HepG2 (cell line): ENCODE data around the gene CLCNKA. TPM values are rescaled to one million over a fixed set of nuclear protein-coding genes. Genes with fewer than 3 reads are reported as not detected.

Experiments
- ATAC-seq: fragments of 200-7000 bp; cut with Tn5 transposase; 3 replicates; pipeline ENCODE4 v1.9.1; 2020; ENCODE audit warnings: mild to moderate bottlenecking, moderate library complexity
- BruUV-seq: library from RNA; stranded (reverse); fragments of 400-500 nt; replicated peaks from 2 replicates; lab custom pipeline; 2021; lab: Mats Ljungman, UMichigan
- CTCF ChIA-PET: fragments of 300-600 bp; formaldehyde crosslinking; extraction: SDS; loops from one replicate; lab custom pipeline; 2021; ENCODE audit warnings: low total read pairs, inconsistent platforms, low intra/inter-chr PET ratio; lab: Yijun Ruan, JAX
- POLR2A ChIA-PET: fragments of 350-600 bp; sonication (Branson Sonifier 250); formaldehyde crosslinking; loops from one replicate; lab custom pipeline; 2020; ENCODE audit warnings: antibody characterized with exemption, inconsistent platforms; lab: Yijun Ruan, JAX
- DNase-seq: peaks from one replicate; pipeline ENCODE4 v3.0.0-alpha.2; 2015; ENCODE audit warnings: low spot score
- FAIRE-seq: peaks from 3 replicates; lab custom pipeline; 2011; peaks lifted over from hg19 to GRCh38; lab: Jason Lieb, UNC
- H2AFZ ChIP-seq: one replicate; pipeline ENCODE4 v1.6.1; 2011; ENCODE audit warnings: low read length, inconsistent platforms
- H3K27ac ChIP-seq: fragments of 300-600 bp; 3 replicates; pipeline ENCODE4 v1.8.0; 2011; ENCODE audit warnings: mixed run types, mild to moderate bottlenecking, mixed read lengths, low read length, inconsistent platforms; ENCODE audit not compliant: insufficient read depth; ENCODE audit errors: extremely low read length
- H3K27me3 ChIP-seq, 2 experiments: fragments of 200-600 bp in 1 of 2; 2 replicates in 1 of 2; 3 replicates in 1 of 2; pipeline versions ENCODE4 v1.6.0 to v1.8.0; 2011; ENCODE audit warnings: low read length in 2 of 2, mild to moderate bottlenecking in 2 of 2, moderate library complexity in 2 of 2, inconsistent platforms in 1 of 2; ENCODE audit not compliant: insufficient read depth in 2 of 2, control insufficient read depth in 1 of 2
- H3K36me3 ChIP-seq, 2 experiments: fragments of 200-600 bp in 1 of 2; replicated peaks in 1 of 2; 2 replicates in 1 of 2; 3 replicates in 1 of 2; pipeline versions ENCODE4 v1.5.1 to v1.8.0; 2011; ENCODE audit warnings: low read length in 2 of 2, inconsistent platforms in 1 of 2; ENCODE audit not compliant: insufficient read depth in 2 of 2, control insufficient read depth in 1 of 2
- H3K4me1 ChIP-seq: 2 replicates; pipeline ENCODE4 v1.5.1; 2012; ENCODE audit warnings: low read length, inconsistent platforms; ENCODE audit not compliant: insufficient read depth
- H3K4me2 ChIP-seq: 2 replicates; pipeline ENCODE4 v1.6.0; 2011; ENCODE audit warnings: low read depth, low read length, inconsistent platforms
- H3K4me3 ChIP-seq, 3 experiments: fragments of 200-600 bp in 1 of 3; sonication (generic), shearing (Covaris generic) in 1 of 3; replicated peaks in 1 of 3; 2 replicates each; pipeline ENCODE4 v1.5.1; 2011 to 2016; ENCODE audit warnings: low read length in 3 of 3, inconsistent platforms in 2 of 3, low read depth in 2 of 3, mild to moderate bottlenecking in 2 of 3, control low read depth in 1 of 3, mixed read lengths in 1 of 3; ENCODE audit not compliant: insufficient read depth in 1 of 3
- H3K79me2 ChIP-seq: one replicate; pipeline ENCODE4 v1.6.1; 2011; ENCODE audit warnings: low read length, inconsistent platforms; ENCODE audit not compliant: insufficient read depth
- H3K9ac ChIP-seq: 2 replicates; pipeline ENCODE4 v1.6.0; 2011; ENCODE audit warnings: mild to moderate bottlenecking, low read depth, low read length, inconsistent platforms; ENCODE audit not compliant: insufficient read depth
- H3K9me3 ChIP-seq: 2 replicates; pipeline ENCODE4 v1.5.1; 2012; ENCODE audit warnings: mild to moderate bottlenecking, low read length
- H4K20me1 ChIP-seq: 2 replicates; pipeline ENCODE4 v1.6.0; 2011; ENCODE audit warnings: inconsistent platforms, mild to moderate bottlenecking, low read length, moderate library complexity; ENCODE audit not compliant: insufficient read depth
- ARNT2 ChIP-seq: sonication (generic); formaldehyde crosslinking; IDR thresholded peaks from 2 replicates; pipeline ENCODE4 v1.8.0; 2022; ENCODE audit warnings: mild to moderate bottlenecking, low read depth, missing genetic modification reagents, moderate library complexity
- ATF7-NPFF ChIP-seq: sonication (generic); formaldehyde crosslinking; IDR thresholded peaks from 2 replicates; pipeline ENCODE4 v1.8.1; 2023; ENCODE audit warnings: mild to moderate bottlenecking, low read depth, missing genetic modification reagents, moderate library complexity
- EP300 ChIP-seq, 3 experiments: sonication (generic) in 1 of 3; formaldehyde crosslinking in 1 of 3; IDR thresholded peaks; 2 replicates each; pipeline versions ENCODE4 v1.5.1 to v1.6.1; 2011 to 2020; ENCODE audit warnings: low read depth in 2 of 3, low read length in 2 of 3, borderline replicate concordance in 1 of 3, improper control_type of control experiment in 1 of 3, mild to moderate bottlenecking in 1 of 3, missing genetic modification reagents in 1 of 3, moderate library complexity in 1 of 3
- ZC3H13 ChIP-seq: sonication (generic); formaldehyde crosslinking; IDR thresholded peaks from 2 replicates; pipeline ENCODE4 v1.8.1; 2023; ENCODE audit warnings: mild to moderate bottlenecking, missing genetic modification reagents, moderate library complexity
- ZNF180 ChIP-seq: sonication (generic); formaldehyde crosslinking; IDR thresholded peaks from 2 replicates; pipeline ENCODE4 v1.4.0; 2020; ENCODE audit warnings: low read depth, missing genetic modification reagents, borderline replicate concordance
- ZNF292 ChIP-seq: sonication (generic); formaldehyde crosslinking; IDR thresholded peaks from 2 replicates; pipeline ENCODE4 v1.8.1; 2022; ENCODE audit warnings: mild to moderate bottlenecking, low read depth, missing genetic modification reagents, borderline replicate concordance
- WGBS: methylation state at CpG from one replicate; pipeline ENCODE4 v1.1.6; 2017; ENCODE audit warnings: low lambda C conversion rate; 5-methylcytosine and 5-hydroxymethylcytosine counted together
- in situ Hi-C: cut with HindIII; loops from 2 replicates; pipeline ENCODE4 v1.10.0; 2017; ENCODE audit warnings: low pct_unique_long_range_greater_than_20kb; ENCODE audit not compliant: extremely low pct_ligation_motif_present
- intact Hi-C: fragments of 100-400 bp; cut with micrococcal nuclease; formaldehyde crosslinking; loops from one replicate; pipeline ENCODE4 v1.10.0; 2022; ENCODE audit not compliant: unreplicated experiment
- polyA plus RNA-seq, 8 experiments: library from polyadenylated mRNA; depleted of rRNA in 3 of 8; stranded (reverse) in 7 of 8; unstranded in 1 of 8; fragments of >200 nt; fragmentation: Illumina TruSeq in 4 of 8; extraction: Trizol in 4 of 8; gene quantifications; 2 replicates each; pipeline versions ENCODE4 v1.2.1 to v1.2.3, GENCODE V29; 2011 to 2016; ENCODE audit warnings: low read depth in 4 of 8, missing spikeins in 1 of 8, mixed read lengths in 1 of 8; ENCODE audit not compliant: insufficient read depth in 1 of 8
- total RNA-seq, 5 experiments: library from RNA; depleted of rRNA; stranded (reverse); fragments of >200 nt; fragmentation: Illumina TruSeq; extraction: Trizol; gene quantifications; 2 replicates each; pipeline ENCODE4 v1.2.3, GENCODE V29; 2016; ENCODE audit warnings: low read depth in 1 of 5
- TF ChIP-seq, protein P1 (sequence below): IDR thresholded peaks from 2 replicates; pipeline ENCODE4 v1.6.1; 2012; ENCODE audit warnings: low read depth, low read length, improper control_type of control experiment
- TF ChIP-seq, protein P2 (sequence below): IDR thresholded peaks from 2 replicates; pipeline ENCODE4 v1.6.1; 2016; ENCODE audit warnings: missing compliant biosample characterization, missing genetic modification reagents, borderline replicate concordance
- TF ChIP-seq, protein P3 (sequence below), 2 experiments: fragments of 450-650 bp in 1 of 2; sonication (generic) in 1 of 2; formaldehyde crosslinking in 1 of 2; IDR thresholded peaks; 2 replicates each; pipeline versions ENCODE4 v1.6.1 to v1.8.0; 2016 to 2022; ENCODE audit warnings: antibody characterized with exemption in 1 of 2, mild to moderate bottlenecking in 1 of 2, missing genetic modification reagents in 1 of 2

CLCNKA gene
- total and polyA plus RNA-seq, 2 of the 13 experiments (the other 11 are each of a cell fraction or from before 2014, with no cell fraction given): 0.03 TPM; not detected in 1

DNA sequence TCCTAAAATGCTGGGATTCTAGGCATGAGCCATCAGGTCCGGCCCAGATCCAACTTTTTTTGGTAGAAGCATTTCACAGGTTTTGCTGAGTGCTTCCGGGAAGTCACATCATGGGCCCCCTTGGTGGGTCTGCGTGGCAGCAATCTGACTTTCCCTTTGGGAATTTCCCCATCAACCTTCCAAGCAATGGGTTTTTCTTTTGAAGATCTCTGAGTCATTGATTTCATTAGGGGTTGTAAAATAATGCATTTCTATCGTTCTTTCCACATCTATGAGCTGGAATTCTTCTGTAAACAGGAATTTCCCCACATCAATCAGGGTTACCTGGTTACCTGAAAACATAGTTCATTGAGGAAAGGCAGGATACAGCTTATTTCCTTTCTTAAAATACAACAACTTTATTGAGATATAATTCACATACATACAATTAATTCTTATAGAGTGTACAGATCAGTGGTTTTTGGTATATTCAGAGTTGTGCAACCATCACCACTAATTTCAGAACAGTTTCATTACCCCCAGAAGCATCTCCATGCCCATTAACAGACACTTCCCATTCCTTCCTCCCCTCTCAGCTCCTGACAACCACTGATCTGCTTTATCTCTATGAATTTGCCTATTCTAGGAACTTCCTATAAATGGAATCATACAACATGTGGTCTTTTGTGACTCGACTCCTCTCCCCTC lies 36.1 kb upstream of the CLCNKA start:
- peaks cover 7% of the 10 kb centered on the region for H3K9me3 ChIP-seq
- H3K27me3 ChIP-seq: peaks cover 1 to 16% of the 10 kb centered on the region in 2 experiments; a peak in 3 of 5 replicates
- no peaks in the 10 kb centered on the region for H3K36me3 ChIP-seq
- H3K4me2 ChIP-seq: no peak overlapping the region
- FAIRE-seq (no peak), DNase-seq (peak; percentile 24), ATAC-seq (no peak)
- no peak overlapping the region for H3K9ac ChIP-seq
- ChIA-PET CTCF (no interaction called here), POLR2A (no interaction called here)
- TF ChIP-seq ZC3H13 (CRISPR knock-in tag) (no peak), ARNT2 (no peak), EP300 (IDR thresholded peaks at IDR 0.05; ENCODE audit: low read depth in 2 of 2, low read length in 2 of 2) (peak in 1 of 2 experiments; percentile 25; a peak in 1 of 4 replicates), EP300 (CRISPR knock-in tag; IDR thresholded peaks at IDR 0.05; ENCODE audit: borderline replicate concordance) (no peak), ATF7-NPFF (CRISPR knock-in tag) (no peak), ZNF180 (CRISPR knock-in tag) (no peak), ZNF292 (CRISPR knock-in tag) (no peak)
- TF ChIP-seq, protein P1, sequence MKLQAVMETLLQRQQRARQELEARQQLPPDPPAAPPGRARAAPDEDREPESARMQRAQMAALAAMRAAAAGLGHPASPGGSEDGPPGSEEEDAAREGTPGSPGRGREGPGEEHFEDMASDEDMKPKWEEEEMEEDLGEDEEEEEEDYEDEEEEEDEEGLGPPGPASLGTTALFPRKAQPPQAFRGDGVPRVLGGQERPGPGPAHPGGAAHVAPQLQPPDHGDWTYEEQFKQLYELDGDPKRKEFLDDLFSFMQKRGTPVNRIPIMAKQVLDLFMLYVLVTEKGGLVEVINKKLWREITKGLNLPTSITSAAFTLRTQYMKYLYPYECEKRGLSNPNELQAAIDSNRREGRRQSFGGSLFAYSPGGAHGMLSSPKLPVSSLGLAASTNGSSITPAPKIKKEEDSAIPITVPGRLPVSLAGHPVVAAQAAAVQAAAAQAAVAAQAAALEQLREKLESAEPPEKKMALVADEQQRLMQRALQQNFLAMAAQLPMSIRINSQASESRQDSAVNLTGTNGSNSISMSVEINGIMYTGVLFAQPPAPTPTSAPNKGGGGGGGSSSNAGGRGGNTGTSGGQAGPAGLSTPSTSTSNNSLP: peak; percentile 42; the same call in 1 of the 2 replicates
- TF ChIP-seq, protein P2, sequence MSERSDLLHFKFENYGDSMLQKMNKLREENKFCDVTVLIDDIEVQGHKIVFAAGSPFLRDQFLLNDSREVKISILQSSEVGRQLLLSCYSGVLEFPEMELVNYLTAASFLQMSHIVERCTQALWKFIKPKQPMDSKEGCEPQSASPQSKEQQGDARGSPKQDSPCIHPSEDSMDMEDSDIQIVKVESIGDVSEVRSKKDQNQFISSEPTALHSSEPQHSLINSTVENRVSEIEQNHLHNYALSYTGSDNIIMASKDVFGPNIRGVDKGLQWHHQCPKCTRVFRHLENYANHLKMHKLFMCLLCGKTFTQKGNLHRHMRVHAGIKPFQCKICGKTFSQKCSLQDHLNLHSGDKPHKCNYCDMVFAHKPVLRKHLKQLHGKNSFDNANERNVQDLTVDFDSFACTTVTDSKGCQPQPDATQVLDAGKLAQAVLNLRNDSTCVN (CRISPR knock-in tag): no peak
- TF ChIP-seq, protein P3, sequence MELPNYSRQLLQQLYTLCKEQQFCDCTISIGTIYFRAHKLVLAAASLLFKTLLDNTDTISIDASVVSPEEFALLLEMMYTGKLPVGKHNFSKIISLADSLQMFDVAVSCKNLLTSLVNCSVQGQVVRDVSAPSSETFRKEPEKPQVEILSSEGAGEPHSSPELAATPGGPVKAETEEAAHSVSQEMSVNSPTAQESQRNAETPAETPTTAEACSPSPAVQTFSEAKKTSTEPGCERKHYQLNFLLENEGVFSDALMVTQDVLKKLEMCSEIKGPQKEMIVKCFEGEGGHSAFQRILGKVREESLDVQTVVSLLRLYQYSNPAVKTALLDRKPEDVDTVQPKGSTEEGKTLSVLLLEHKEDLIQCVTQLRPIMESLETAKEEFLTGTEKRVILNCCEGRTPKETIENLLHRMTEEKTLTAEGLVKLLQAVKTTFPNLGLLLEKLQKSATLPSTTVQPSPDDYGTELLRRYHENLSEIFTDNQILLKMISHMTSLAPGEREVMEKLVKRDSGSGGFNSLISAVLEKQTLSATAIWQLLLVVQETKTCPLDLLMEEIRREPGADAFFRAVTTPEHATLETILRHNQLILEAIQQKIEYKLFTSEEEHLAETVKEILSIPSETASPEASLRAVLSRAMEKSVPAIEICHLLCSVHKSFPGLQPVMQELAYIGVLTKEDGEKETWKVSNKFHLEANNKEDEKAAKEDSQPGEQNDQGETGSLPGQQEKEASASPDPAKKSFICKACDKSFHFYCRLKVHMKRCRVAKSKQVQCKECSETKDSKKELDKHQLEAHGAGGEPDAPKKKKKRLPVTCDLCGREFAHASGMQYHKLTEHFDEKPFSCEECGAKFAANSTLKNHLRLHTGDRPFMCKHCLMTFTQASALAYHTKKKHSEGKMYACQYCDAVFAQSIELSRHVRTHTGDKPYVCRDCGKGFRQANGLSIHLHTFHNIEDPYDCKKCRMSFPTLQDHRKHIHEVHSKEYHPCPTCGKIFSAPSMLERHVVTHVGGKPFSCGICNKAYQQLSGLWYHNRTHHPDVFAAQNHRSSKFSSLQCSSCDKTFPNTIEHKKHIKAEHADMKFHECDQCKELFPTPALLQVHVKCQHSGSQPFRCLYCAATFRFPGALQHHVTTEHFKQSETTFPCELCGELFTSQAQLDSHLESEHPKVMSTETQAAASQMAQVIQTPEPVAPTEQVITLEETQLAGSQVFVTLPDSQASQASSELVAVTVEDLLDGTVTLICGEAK (IDR thresholded peaks at IDR 0.05): peak; percentile 78
- TF ChIP-seq, protein P3 (CRISPR knock-in tag; IDR thresholded peaks at IDR 0.05): no peak
- no TSS peak for BruUV-seq
- intact Hi-C loops: no loop called here
- H3K4me3 ChIP-seq: no peak overlapping the region
- no peaks in the 10 kb centered on the region for H3K79me2 ChIP-seq
- WGBS: 3% methylated on average over 5 of the region's 5 CpGs
- peaks cover 29% of the 10 kb centered on the region for H3K4me1 ChIP-seq
- no peaks in the 10 kb centered on the region for H4K20me1 ChIP-seq
- in situ Hi-C loops: no loop called here
- no peak overlapping the region for H2AFZ ChIP-seq
- no peak overlapping the region for H3K27ac ChIP-seq
